Neutrophil (primary cell): ENCODE data around the gene KDM4B.

Experiments
- H3K27ac ChIP-seq: fragments of 200-600 bp; sonication (generic); 2 replicates; pipeline ENCODE4 v1.5.1; 2016; ENCODE audit warnings: mild to moderate bottlenecking, moderate library complexity
- H3K27me3 ChIP-seq: fragments of 200-600 bp; sonication (generic); 2 replicates; pipeline ENCODE4 v1.6.0; 2016; ENCODE audit warnings: mild to moderate bottlenecking
- H3K36me3 ChIP-seq: fragments of 200-600 bp; sonication (generic); 2 replicates; pipeline ENCODE4 v1.5.1; 2017
- H3K4me1 ChIP-seq, 2 experiments: fragments of 200-600 bp in 1 of 2; sonication (generic) in 1 of 2; 1 replicate in 1 of 2; 2 replicates in 1 of 2; pipeline versions ENCODE4 v1.5.1 to v1.6.1; 2013 to 2016; ENCODE audit warnings: low read depth in 1 of 2, low read length in 1 of 2, mild to moderate bottlenecking in 1 of 2, moderate library complexity in 1 of 2; ENCODE audit not compliant: control insufficient read depth in 1 of 2, insufficient read depth in 1 of 2
- H3K4me3 ChIP-seq, 2 experiments: fragments of 200-600 bp in 1 of 2; sonication (generic) in 1 of 2; 1 replicate in 1 of 2; 2 replicates in 1 of 2; pipeline ENCODE4 v1.5.1; 2013 to 2016; ENCODE audit warnings: low read depth in 1 of 2, low read length in 1 of 2, mild to moderate bottlenecking in 1 of 2, moderate library complexity in 1 of 2
- H3K9me3 ChIP-seq: fragments of 200-600 bp; sonication (generic); 2 replicates; pipeline ENCODE4 v1.5.1; 2016
- CTCF ChIP-seq: fragments of 200-600 bp; sonication (generic); IDR thresholded peaks from 2 replicates; pipeline ENCODE4 v1.5.1; 2016; ENCODE audit warnings: antibody characterized with exemption

KDM4B gene

GRCh38 chr19:5052515-5052914, 83.6 kb downstream of the KDM4B start:
- Histone ChIP-seq H3K4me3 (no peak overlapping the region), H3K9me3 (no peaks in the 10 kb centered on the region), H3K27ac (no peak overlapping the region), H3K27me3 (no peaks in the 10 kb centered on the region), H3K4me1 (no peaks in the 10 kb centered on the region), H3K36me3 (peaks cover 95% of the 10 kb centered on the region)
- no peak for TF ChIP-seq CTCF

- Histone ChIP-seq H3K4me1 (no peaks in the 10 kb centered on the region), H3K27me3 (no peaks in the 10 kb centered on the region), H3K9me3 (no peaks in the 10 kb centered on the region), H3K27ac (no peak overlapping the region), H3K36me3 (peaks cover 95% of the 10 kb centered on the region), H3K4me3 (no peak overlapping the region)
- no peak for TF ChIP-seq CTCF
Measured at GRCh38 chr19:5052945-5053485, 84.1 kb downstream of the KDM4B start.

GRCh38 chr19:5053661-5054060, 84.7 kb downstream of the KDM4B start:
- H3K27me3 ChIP-seq: no peaks in the 10 kb centered on the region
- peaks cover 95% of the 10 kb centered on the region for H3K36me3 ChIP-seq
- H3K27ac ChIP-seq: no peak overlapping the region
- no peaks in the 10 kb centered on the region for H3K4me1 ChIP-seq
- TF ChIP-seq CTCF: no peak
- H3K9me3 ChIP-seq: no peaks in the 10 kb centered on the region
- H3K4me3 ChIP-seq: no peak overlapping the region

GRCh38 chr19:5054551-5055456, 85.9 kb downstream of the KDM4B start:
- no peaks in the 10 kb centered on the region for H3K27me3 ChIP-seq
- H3K36me3 ChIP-seq: peaks cover 95% of the 10 kb centered on the region
- no peak overlapping the region for H3K4me3 ChIP-seq
- H3K9me3 ChIP-seq: no peaks in the 10 kb centered on the region
- no peak for TF ChIP-seq CTCF
- no peak overlapping the region for H3K27ac ChIP-seq
- no peaks in the 10 kb centered on the region for H3K4me1 ChIP-seq

- Histone ChIP-seq H3K27ac (no peak overlapping the region), H3K4me3 (no peak overlapping the region), H3K36me3 (peaks cover 91% of the 10 kb centered on the region), H3K9me3 (no peaks in the 10 kb centered on the region), H3K4me1 (no peaks in the 10 kb centered on the region), H3K27me3 (no peaks in the 10 kb centered on the region)
- TF ChIP-seq CTCF: no peak
Measured at GRCh38 chr19:5055457-5055776, 86.5 kb downstream of the KDM4B start.
